Measurements from ENCODE around the gene LRBA.

Gene LRBA

GRCh38 chr4:150224896-150225591, 790.0 kb downstream of the LRBA start:
- no peak for DNase-seq

- no peak for DNase-seq
Measured at GRCh38 chr4:150219841-150220240, 795.2 kb downstream of the LRBA start.

- DNase-seq, result no peak
Measured at GRCh38 chr4:150218447-150218846, 796.6 kb downstream of the LRBA start.

- DNase-seq, result no peak
Measured at GRCh38 chr4:150217808-150218207, 797.3 kb downstream of the LRBA start.

- DNase-seq, result peak; percentile 24
Measured at GRCh38 chr4:150217192-150217591, 797.9 kb downstream of the LRBA start.

GRCh38 chr4:150216726-150217125, 798.4 kb downstream of the LRBA start:
- DNase-seq, result no peak

GRCh38 chr4:150215601-150216000, 799.5 kb downstream of the LRBA start:
- DNase-seq, result no peak
